SKM-1 (cell line): ENCODE measurements around the gene FBH1.
"Not testable (repeated sequence)": the region's sequence is repeated elsewhere in the genome, so short reads cannot be mapped to it uniquely, and the experiment has no call there.

ENCODE experiments used
- DNase-seq: peaks from one replicate; lab custom pipeline; 2025; ENCODE audit not compliant: unreplicated experiment; lab: John Stamatoyannopoulos, UW

The FBH1 gene

GRCh38 chr10:5938291-5938690 lies 48.2 kb downstream of the FBH1 start:
- DNase-seq: no peak

- no peak for DNase-seq
Measured at GRCh38 chr10:5940807-5941218, 50.8 kb downstream of the FBH1 start.

DNA sequence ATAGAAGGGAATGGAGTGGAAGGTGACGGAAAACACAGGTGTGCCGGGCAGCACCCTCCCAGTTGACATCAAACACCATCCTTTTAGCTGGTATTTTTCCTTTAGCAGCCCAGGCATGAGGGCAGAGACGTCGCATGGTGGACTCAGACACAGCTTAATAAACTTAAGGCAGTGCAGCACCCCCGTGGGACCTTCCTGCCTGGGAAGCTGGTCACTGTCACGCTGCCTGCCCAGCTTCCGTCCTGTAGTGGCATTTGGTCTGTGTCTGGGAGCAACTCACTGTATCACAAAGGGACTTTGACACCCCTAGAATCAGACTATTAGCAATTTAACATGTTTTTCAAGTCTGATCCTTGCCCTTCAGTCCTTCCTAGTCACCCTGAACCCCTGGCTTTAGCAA lies 51.5 kb downstream of the FBH1 start:
- no peak for DNase-seq

DNA sequence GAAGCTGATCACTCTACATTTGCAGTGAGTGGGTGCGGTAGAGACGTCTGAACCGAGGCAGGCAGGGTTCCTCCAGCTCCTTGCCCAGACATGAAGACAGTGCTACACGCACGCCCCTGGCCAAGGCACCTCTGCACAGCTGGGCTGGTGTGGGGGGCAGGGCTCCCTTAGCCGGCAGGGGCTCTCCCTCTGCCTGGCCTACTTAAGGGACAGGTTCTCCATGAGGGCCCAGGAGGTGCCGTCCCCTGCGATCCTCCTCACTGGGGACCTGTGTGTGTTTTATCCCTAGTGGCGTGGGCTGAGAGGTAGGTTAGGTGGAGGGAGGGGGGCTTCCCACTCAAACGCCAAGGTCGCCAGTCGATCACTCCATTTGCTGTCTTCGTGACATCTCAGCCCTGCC lies 52.0 kb downstream of the FBH1 start:
- DNase-seq: no peak

DNA sequence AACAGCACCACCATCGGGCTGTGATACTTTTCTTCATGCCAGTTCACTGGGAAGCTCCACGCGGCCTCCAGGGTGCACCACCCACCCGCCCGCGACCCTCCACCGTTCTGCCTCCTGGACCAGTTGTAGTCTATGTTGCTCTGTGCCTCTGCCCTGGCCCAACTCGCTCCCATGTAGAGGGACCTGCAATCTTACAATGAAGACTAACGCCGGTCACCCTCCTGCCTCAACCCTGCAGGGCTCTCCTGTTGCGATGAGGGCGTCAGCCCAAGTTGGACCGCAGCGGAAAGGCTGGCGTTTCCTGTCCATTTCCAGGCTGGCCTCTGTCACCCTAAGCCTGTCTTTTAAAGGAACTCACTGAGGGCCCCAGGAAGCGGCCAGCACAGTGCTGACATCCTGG lies 52.4 kb downstream of the FBH1 start:
- no peak for DNase-seq

DNA sequence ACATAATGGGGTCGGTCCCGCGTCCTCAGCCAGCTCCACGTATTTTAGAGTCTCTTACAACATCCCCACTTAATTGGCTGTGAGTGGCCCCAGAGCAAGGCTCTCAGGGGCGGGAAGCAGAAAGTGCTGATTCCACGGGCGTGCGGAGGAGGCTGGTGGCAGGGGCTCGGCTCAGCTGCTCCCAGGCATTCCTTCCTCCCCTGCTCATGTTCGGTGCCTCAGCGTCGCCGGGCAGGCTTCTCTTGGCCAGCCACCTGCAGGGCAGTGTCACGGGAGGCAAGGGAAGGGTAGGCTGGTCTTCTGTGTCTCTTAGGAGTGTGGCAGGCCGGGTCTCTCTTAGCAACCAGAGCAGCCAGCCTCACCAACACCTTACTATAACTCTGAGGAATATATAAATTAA lies 53.5 kb downstream of the FBH1 start:
- no peak for DNase-seq

- DNase-seq: no peak
Measured at GRCh38 chr10:5944389-5945189, 54.5 kb downstream of the FBH1 start.

DNA sequence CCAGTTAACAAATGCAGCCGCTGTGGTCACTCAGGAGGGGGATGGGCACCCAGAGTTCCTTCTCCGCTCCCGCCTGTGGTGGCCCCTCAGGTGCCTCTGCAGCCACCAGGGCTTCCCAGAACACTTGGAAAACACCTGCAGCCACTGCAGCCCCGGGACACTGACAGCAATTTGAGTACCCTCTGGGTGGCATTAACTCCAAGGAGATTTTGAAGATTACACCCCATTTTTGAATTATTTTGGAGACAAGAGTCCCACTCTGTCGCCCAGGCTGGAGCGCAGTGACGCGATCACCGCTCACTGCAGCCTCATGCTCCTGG lies 55.1 kb downstream of the FBH1 start:
- no peak for DNase-seq

- no peak for DNase-seq
Measured at GRCh38 chr10:5945561-5946418, 55.7 kb downstream of the FBH1 start.

GRCh38 chr10:5946419-5946775 lies 56.4 kb downstream of the FBH1 start:
- DNase-seq: not testable (repeated sequence)

DNA sequence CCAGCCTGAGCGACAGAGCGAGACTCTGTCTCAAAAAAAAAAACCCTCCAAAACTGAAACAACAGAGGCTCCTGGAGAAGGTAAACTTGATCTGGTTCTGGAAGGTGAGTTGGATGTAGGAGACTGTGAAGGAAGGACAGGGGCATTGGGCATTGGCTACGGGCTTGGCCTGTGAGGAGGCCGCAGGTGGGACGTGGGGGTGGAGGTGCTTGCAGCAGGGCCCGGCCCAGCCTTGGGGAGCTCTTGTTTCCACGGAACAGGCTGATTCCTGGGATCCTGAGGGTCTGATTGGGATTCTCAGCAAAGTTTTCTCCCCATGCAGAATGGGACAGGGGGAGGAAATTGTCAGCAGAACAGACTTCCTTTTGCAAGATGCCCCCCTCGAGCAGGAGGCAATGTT lies 56.7 kb downstream of the FBH1 start:
- DNase-seq: no peak

GRCh38 chr10:5947471-5948207 lies 57.6 kb downstream of the FBH1 start:
- DNase-seq: no peak

DNA sequence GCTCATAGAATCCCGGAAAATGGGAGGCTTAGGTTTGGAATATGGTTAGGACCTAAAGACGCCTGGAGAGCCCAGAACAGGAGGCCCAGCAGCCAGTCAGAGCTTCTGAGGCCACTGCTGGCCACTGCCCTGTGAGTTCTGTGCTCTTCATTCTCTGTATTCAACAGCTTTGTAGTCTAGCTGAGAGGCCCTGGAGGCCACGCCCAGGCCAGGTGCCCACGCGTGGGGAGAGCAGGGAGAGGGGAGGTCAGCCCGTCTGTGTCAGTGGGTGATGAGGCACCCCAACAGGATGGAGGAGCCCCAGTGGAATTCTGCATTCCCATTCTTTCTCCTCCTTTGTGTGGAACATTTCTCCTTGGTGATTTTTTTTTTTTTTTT lies 58.2 kb downstream of the FBH1 start:
- no peak for DNase-seq

GRCh38 chr10:5949009-5949759 lies 59.1 kb downstream of the FBH1 start:
- DNase-seq: no peak

GRCh38 chr10:5951167-5951711 lies 61.2 kb downstream of the FBH1 start:
- no peak for DNase-seq

DNA sequence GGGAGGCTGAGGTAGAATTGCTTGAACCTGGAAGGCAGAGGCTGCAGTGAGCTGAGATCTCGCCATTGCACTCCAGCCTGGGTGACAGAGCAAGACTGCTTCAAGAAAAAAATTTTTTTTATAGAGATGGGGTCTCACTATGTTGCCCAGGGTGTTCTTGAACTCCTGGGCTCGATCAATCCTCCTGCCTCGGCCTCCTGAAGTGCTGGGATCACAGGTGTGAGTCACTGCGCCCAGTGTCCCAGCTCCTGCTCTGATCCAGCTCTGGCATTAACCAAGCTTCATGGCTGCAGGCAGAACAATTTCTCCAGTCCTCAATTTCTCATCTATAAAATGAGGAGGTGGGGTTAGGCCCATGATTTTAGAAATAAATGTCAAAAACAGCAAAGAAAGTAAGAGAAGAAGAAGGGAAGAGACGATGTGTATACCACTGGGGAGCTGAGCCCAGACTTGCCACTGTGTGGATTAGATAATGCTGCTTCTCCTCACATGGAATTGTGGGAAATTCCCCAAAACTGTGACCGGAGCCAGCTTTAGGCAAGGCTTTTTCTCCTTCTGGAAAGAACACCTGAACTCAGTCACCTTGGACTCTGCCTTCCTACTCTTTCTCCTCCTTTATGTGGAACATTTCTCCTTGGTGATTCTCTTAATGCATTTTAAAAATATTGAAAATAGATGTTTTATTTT lies 61.8 kb downstream of the FBH1 start:
- no peak for DNase-seq

DNA sequence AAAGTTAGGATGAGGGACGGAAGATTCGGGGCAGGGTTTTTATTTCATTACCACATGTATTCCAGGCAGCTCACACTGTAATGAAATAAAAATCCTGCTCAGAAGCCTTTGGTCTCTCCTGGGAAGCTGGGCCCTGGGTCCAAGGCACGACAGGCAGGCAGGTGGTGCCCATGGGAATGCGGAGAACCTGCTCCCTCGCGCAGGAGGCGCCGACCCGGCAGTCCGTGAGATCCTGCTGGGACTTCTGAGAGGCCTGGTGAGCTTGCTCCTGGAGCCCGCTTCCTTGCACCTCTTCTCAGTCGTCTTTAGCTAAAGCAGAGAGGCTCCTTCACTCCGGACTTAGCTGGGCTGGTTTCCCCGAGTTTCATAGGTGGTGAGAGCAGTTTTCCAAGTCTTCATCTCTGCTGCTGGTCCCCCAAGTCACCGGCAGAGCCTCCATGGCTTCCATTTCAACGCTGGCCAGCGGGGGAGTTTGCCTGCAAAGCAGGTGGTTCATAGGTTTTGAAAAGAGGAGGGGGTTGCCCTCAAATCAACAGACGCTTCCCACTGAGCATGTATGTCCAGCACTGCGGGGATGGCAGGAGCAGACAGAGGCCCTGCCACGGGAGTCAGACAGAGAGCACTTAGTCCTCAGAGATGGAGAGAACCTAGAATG lies 62.8 kb downstream of the FBH1 start:
- no peak for DNase-seq

- no peak for DNase-seq
Measured at GRCh38 chr10:5953676-5954075, 63.6 kb downstream of the FBH1 start.

- DNase-seq: no peak
Measured at GRCh38 chr10:5956146-5956936, 66.3 kb downstream of the FBH1 start.
